ENCODE results near the gene HBM. TPM values are rescaled to one million over a fixed set of nuclear protein-coding genes. Genes with fewer than 3 reads are reported as not detected.
"Not testable (repeated sequence)": the region's sequence is repeated elsewhere in the genome, so short reads cannot be mapped to it uniquely, and the experiment has no call there.

The HBM gene
- total RNA-seq, 4 donors from 2014 or later: 3.0 TPM; not detected in 3

- Histone ChIP-seq H3K36me3 (peaks cover 0 to 67% of the 10 kb centered on the region in 2 donors), H3K9me3 (no peaks in the 10 kb centered on the region), H3K4me1 (peaks cover 0 to 4% (median 0%) of the 10 kb centered on the region in 3 donors), H3K27ac (no peak overlapping the region), H3K27me3 (no peaks in the 10 kb centered on the region), H3K4me3 (no peak overlapping the region)
- WGBS, 2 donors (ENCODE audit: low coverage in 1 of 2): 78% methylated on average over 3 of the region's 5 CpGs; no CpG with 5 or more reads in 1 of the 2 donors
- no peak for TF ChIP-seq EP300 (IDR thresholded peaks at IDR 0.05)
- no peak for TF ChIP-seq POLR2AphosphoS5 (IDR thresholded peaks at IDR 0.05)
- TF ChIP-seq POLR2A (IDR thresholded peaks at IDR 0.05): no peak
- TF ChIP-seq CTCF (IDR thresholded peaks at IDR 0.05): no peak
- no peak for ATAC-seq
Measured at GRCh38 chr16:119295-119694, 46.5 kb upstream of the HBM start.

GRCh38 chr16:119835-120491 is 45.8 kb upstream of the HBM start:
- no CpG with 5 or more reads among the region's 3 CpGs for WGBS, 2 donors (ENCODE audit: low coverage in 1 of 2)
- no peak for ATAC-seq
- H3K27me3 ChIP-seq: no peaks in the 10 kb centered on the region
- peaks cover 0 to 67% of the 10 kb centered on the region in 2 donors for H3K36me3 ChIP-seq
- TF ChIP-seq EP300 (IDR thresholded peaks at IDR 0.05): no peak
- no peak for TF ChIP-seq POLR2AphosphoS5 (IDR thresholded peaks at IDR 0.05)
- TF ChIP-seq CTCF (IDR thresholded peaks at IDR 0.05): no peak
- no peak for TF ChIP-seq POLR2A (IDR thresholded peaks at IDR 0.05)
- no peak overlapping the region for H3K4me3 ChIP-seq
- H3K9me3 ChIP-seq: no peaks in the 10 kb centered on the region
- H3K4me1 ChIP-seq: peaks cover 0 to 4% (median 0%) of the 10 kb centered on the region in 3 donors
- no peak overlapping the region for H3K27ac ChIP-seq

- no peaks in the 10 kb centered on the region for H3K9me3 ChIP-seq
- no peak for TF ChIP-seq POLR2AphosphoS5 (IDR thresholded peaks at IDR 0.05)
- TF ChIP-seq CTCF (IDR thresholded peaks at IDR 0.05): no peak
- no peak for TF ChIP-seq POLR2A (IDR thresholded peaks at IDR 0.05)
- TF ChIP-seq EP300 (IDR thresholded peaks at IDR 0.05): no peak
- H3K4me3 ChIP-seq: no peak overlapping the region
- no peak for ATAC-seq
- WGBS, 2 donors (ENCODE audit: low coverage in 1 of 2): 92 to 100% methylated on average over 1 to 2 of the region's 2 CpGs
- H3K36me3 ChIP-seq: peaks cover 0 to 61% of the 10 kb centered on the region in 2 donors
- peaks cover 0 to 4% (median 0%) of the 10 kb centered on the region in 3 donors for H3K4me1 ChIP-seq
- H3K27ac ChIP-seq: no peak overlapping the region
- H3K27me3 ChIP-seq: no peaks in the 10 kb centered on the region
Measured at GRCh38 chr16:120756-121155, 45.0 kb upstream of the HBM start.

- WGBS, 2 donors (ENCODE audit: low coverage in 1 of 2): 40 to 77% methylated on average over 1 of the region's 1 CpG
- Histone ChIP-seq H3K36me3 (peaks cover 0 to 45% of the 10 kb centered on the region in 2 donors), H3K9me3 (no peaks in the 10 kb centered on the region)
Measured at GRCh38 chr16:122361-122760, 43.4 kb upstream of the HBM start.

GRCh38 chr16:123558-124350 is 42.0 kb upstream of the HBM start:
- 86% methylated on average over 14 of the region's 19 CpGs; no CpG with 5 or more reads in 1 of the 2 donors for WGBS, 2 donors (ENCODE audit: low coverage in 1 of 2)
- not testable (repeated sequence) for H3K4me3 ChIP-seq, H3K4me1 ChIP-seq, H3K9me3 ChIP-seq, H3K27me3 ChIP-seq, ATAC-seq, H3K27ac ChIP-seq
- H3K36me3 ChIP-seq: peaks cover 0 to 39% of the 10 kb centered on the region in 2 donors

More at GRCh38 chr16:122361-122760, 43.4 kb upstream of the HBM start:
- H3K27me3 ChIP-seq: no peaks in the 10 kb centered on the region
- no peak for TF ChIP-seq CTCF (IDR thresholded peaks at IDR 0.05)
- TF ChIP-seq POLR2A (IDR thresholded peaks at IDR 0.05): no peak
- TF ChIP-seq EP300 (IDR thresholded peaks at IDR 0.05): no peak
- no peak for TF ChIP-seq POLR2AphosphoS5 (IDR thresholded peaks at IDR 0.05)
- no peak overlapping the region for H3K4me3 ChIP-seq
- no peak for ATAC-seq
- peaks cover 0 to 4% (median 0%) of the 10 kb centered on the region in 3 donors for H3K4me1 ChIP-seq
- no peak overlapping the region for H3K27ac ChIP-seq

All from gastroesophageal sphincter (tissue), 4 donors.